HG02970 (cell line): ENCODE measurements around the gene DAPL1.
"Not testable (repeated sequence)": the region's sequence is repeated elsewhere in the genome, so short reads cannot be mapped to it uniquely, and the experiment has no call there.

Experiments used
- ATAC-seq: cut with Tn5 transposase; IDR thresholded peaks from one replicate; pipeline ENCODE4 v1.9.1; 2021; ENCODE audit warnings: mild to moderate bottlenecking, moderate library complexity, moderate number of reproducible peaks; ENCODE audit not compliant: unreplicated experiment, low FRiP score

The DAPL1 gene

DNA sequence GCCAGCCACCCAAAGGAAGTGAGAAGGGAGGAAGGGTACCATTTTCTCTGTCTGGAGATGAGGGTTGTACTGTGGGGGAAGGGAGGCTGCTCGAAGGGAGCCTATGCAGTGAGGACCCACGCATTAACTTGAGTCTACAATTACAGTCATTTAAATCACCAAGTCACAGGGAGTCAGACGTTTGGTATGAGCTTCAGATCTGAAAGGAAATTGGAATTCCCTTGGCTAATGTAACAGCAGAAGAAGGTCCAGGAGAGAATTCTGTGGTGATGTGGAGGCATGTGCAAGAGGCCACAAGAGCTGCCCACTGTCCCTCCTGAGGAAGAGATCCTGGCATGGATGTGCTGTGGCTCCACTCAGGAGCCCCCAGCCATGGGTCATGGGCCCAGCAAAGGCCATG lies 22.5 kb downstream of the DAPL1 start:
- no peak for ATAC-seq

DNA sequence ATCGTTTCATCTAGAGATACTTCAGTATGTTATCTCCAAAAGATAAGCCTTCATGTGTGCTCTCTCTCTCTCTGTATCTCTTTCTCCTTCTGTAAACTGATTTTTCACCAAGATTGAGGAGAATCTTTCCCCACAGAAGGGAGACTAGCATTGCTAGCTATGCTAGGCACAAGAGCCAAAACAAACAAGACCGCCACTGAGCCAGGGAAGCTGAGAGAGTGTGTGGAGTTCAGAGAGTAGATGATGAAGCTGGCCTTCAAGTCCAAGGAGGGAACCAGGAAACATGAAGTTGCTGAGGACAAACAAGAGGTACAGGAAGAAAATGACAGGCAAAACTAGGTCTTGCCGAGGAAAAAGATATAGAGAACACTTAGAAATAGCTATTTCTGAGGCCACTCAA lies 23.4 kb downstream of the DAPL1 start:
- ATAC-seq: no peak

DNA sequence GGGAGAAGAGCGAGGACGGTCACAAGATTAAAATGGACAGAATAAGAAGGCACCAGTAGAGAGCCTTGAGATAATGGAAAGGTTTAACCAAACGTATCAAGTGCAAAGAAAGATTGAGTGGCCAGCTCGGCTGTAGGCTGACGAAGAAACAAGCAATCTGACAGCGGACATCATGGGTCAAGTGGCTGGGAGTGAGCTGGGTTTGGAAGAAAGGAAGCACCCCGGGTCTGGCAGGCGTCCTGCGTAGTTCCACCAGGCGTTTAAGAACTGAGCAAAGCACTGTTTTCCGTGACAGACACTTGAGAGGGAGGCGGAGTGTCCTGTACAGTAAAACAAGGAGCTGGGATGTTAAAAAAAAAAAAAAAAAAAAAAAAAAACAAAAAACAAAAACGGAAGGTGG lies 27.1 kb downstream of the DAPL1 start:
- no peak for ATAC-seq

DNA sequence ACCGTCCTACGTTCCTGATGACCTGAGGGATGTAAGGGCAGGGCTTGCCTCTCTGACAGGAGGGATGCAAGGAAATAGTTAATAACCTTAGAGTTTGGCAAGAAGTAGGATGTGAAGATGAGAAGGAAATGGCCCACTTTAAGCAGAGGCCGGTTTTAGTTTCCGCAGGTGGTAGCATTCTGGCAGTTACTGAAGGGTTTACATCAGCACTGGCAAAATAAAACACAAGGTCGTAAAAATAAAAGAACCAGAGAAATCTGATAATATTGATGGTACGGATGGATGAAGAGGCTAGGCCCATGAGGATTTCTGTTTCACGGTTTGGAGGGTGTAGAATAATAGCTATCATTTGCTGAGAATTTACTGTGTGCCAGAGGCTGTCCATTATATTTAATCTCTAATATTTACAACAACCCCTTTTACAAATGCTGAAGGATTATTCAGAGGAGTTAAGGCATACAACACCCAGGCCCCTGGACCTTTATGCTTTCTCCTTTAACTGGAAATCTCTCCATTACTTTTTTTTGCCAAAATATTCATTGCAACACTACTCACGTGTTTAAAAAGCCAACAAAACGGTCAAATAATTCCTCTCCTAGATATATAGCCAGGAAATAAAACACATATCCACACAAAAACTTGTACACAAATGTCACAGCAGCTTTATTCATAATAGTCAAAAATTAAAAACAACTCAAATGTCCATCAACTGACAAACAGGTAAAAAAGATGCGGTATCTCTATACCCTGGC lies 28.5 kb downstream of the DAPL1 start:
- no peak for ATAC-seq

DNA sequence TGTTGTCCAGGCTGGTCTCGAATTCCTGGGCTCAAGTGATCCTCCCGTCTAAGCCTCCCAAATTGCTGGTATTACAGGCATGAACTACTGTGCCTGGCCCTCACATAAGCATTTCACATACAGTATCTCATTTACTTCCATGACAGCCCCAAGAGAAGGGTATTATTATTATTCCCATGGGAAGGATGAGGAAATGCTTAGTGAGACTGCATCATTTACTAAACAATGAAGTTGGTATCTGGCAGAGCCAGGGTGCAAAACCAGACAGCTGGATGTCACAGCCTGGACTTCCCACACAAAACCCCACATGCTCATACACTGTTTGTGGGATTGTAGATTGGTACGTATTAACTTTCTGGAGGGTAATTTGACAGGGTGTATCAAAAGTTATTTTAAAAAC lies 29.9 kb downstream of the DAPL1 start:
- no peak for ATAC-seq

DNA sequence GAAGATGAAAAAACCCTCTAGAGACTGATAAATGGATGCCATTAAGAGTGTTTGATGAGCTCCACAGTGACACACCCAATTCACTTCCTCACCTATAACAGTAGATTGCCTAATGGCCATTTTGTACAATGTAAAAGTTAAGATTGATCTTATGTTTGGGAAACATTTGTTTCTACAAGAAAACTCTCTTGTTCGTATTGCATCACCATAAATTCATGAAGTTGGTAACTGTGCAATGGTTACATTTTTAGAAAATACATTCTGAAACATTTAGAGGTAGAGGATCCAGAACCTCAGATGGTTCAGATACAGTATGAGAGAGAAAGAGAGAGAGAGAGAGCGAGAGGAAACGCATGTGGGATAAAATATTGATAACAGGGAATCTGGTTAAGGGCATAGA lies 31.8 kb downstream of the DAPL1 start:
- ATAC-seq: no peak

DNA sequence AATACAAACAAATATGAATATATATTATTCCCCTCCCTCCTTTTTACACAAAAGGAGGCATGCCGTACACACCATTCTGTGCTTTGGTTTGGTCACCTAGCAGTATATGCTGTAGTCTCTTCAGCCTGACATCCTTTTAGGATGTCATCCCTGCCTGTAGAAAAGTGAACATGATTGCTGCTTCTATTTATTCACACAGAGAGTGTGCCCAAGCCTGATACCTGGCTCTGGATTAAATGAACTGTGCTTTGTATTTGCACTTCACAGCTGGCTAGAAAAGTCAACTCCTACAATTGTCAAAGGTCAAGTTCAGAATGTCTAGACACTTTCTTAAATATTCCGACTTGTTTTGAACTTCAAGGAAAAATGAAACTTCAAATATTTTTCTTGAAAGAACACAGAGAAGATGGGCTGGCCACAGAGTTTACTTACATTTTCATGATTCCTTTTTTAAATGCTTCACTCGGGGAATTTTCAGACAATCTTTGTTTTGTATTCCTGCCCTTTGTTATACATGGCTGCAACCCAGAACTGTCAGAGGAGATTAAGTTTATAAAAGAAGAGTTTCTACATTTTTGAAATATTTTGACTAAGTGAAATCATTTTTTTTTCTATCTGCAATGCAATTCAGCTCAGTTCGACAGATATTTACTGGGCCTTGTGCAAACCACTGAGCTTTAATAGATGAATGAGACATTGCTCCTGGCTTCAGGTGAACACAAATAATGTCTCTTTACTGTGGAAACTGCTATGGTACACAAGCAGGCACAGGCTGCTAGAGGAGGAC lies 33.5 kb downstream of the DAPL1 start:
- no peak for ATAC-seq

DNA sequence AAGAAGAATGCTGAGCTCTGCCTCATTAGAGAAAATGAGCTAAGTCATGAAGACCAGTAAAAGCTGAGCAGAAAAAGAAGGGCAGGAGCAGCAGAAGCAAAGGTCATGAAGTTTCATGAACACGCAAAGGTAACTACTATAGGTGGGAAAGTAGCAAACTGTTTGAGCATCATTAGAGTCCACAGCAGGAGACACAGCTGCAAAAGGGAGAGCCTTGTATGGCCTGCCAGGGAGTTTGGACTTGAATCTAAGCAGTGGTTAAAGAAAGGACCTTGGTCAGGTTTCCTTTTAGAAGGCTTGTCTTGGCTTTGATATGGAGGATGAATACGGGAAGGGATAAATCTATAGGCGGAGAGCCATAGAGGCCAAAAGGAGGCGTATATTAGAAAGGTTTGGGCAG lies 34.0 kb downstream of the DAPL1 start:
- no peak for ATAC-seq

DNA sequence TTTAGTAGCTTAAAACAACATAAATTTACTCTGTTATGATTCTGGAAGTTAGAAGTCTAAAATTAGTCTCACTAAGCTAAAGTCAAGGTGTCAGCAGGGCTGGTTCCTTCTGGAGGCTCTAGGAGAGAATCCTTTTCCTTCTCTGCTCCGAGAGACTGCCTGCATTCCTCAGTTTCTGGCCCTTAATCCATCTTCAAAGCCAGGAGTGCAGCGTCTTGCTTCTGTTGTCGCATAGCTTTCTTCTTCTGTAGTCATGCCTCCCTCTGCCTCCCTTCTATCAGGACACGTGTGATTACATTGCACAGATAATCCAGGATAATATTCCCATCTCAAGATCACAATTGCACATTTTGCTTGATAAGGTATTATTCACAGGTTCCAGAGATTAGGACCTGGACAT lies 35.1 kb downstream of the DAPL1 start:
- ATAC-seq: no peak

DNA sequence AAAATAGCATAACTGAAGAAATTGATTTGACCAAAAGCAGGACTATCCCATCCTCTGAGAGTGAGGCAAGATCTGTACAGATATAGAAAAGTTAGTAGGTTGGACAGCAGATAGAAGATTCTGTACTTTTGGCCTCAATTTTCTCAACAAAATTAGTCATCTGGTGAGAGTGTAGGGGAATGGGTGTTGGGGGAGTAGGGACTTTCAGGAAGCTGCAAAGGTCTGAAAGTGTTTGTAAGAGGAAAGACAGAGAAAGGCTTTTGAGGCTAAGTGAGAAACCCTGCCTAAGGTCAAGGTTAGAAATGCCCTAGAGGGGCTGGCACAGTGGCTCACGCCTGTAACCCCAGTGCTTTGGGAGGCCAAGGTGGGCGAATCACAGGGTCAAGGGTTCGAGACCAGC lies 40.3 kb downstream of the DAPL1 start:
- ATAC-seq: no peak

DNA sequence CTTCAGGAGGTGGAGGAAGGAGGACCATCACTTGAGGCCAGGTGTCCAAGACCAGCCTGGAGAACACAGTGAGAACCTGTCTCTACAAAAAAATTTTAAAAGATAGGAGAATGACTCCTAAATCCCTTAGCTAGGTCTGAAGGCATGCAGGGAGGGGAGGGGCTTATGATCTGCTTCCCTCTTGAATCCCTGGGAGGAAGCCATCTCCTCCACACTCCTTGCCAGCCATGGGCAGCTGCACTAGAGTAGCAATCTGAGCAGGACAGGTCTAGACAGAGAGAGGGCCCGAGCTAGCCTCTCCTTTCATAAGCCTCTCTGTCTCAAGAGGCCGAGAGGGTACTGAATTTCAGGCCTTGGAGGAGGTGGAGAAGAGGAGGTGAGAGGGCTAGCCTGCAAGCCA lies 42.5 kb downstream of the DAPL1 start:
- no peak for ATAC-seq

DNA sequence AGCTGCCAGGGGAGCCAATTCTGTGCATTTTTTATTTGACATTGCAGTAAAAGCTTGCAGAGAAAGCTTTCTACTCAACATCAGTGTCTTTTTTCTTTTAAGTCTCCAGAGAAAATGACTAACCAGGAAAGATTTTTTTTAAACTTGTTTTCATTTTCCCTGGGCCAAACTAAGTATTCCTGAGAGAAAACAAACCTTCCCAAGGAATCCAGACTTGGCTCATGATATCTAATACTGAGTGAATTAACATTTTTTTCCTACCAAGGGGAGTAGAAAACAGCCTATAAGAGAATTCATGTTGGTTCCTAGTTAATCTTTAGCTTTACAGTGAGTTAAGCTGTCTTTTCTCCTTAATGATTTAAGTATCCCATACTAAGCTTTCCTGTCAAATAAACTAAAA lies 46.7 kb downstream of the DAPL1 start:
- ATAC-seq: no peak

DNA sequence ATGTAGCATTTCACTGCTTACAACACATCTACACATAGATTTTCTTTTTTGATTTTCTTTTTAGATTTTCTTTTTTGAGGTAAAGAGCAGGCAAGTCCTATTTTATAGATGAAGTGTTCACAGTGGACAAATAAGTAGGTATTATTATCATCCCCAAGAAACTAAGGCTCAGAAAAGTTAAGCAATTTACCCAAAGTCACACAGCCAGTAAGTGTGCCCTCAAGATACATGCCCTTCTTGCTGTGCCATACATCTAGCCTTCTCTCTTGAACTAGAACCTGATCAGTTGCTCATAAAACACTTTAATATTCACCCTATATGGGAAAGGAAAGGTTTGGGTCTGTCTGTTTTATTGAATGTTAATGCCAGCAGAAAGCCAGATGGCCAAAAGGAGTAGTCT lies 50.3 kb downstream of the DAPL1 start:
- ATAC-seq: no peak

DNA sequence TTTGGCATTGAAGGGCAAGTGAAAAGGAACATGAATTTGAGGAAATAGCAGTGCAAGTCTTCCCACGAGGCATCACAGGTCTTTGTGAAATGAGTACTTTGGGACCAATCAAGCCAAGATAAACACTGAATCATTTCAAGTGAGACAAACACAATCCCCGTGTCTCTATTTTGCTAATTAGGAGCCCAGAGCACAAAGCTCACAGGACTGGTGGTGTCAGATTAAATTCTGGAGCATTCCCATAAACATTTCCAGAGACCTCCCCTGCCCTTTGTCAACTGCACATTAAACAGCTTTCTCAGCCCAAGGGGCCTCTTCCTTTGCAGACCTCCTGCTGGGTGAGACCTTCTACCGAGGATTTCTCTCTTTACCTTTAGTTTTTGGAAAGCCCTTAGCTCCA lies 50.7 kb downstream of the DAPL1 start:
- no peak for ATAC-seq

DNA sequence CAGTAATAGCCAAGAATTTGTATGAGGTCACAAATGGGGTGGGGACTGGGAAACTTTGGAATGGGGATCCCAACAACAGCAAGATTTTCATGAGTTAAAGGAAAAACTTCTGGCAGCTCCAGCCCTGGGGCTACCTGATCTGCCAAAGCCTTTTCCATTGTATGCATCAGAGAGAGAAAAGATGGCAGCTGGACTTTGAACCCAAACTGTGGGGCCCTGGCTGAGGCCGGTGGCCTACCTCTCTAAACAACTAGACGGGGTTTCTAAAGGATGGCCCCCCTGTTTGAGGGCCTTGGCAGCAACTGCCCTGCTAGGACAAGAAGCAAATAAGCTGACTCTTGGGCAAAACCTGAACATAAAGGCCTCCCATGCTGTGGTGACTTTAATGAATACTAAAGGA lies 52.4 kb downstream of the DAPL1 start:
- not testable (repeated sequence) for ATAC-seq

DNA sequence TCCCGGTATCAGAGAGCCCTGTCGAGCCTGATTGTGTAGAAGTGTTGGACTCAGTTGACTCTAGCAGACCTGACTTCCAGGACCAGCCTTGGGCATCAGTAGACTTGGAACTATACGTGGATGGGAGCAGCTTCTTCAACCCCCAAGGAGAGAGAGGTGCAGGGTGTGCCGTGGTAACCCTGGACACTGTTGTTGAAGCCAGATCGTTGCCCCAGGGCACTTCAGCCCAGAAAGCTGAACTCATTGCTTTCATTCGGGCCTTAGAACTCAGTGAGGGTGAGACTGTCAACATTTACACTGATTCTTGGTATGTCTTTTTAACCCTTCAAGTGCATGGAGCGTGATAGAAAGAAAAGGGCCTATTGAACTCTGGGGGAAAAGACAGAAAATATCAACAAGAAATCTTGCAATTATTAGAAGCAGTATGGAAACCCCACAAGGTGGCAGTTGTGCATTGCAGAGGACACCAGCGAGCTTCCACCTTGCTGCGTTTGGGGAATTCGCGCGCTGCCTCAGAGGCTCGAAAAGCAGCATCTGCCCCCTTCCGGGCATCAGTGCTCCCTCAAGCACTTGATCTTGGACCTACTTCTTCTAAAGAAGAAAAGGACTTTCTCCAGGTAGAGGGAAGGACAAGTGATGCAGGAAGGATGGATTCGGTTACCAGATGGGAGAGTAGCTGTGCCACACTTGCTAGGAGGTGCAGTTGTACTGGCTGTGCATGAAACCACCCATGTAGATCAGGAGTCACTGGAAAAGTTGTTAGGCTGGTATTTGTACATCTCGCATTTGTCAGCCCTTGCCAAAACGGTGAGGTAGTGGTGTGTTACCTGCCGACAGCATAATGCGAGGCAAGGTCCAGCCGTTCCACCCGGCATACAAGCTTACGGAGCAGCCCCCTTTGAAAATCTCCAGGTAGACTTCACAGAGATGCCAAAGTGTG lies 53.2 kb downstream of the DAPL1 start:
- ATAC-seq: not testable (repeated sequence)

DNA sequence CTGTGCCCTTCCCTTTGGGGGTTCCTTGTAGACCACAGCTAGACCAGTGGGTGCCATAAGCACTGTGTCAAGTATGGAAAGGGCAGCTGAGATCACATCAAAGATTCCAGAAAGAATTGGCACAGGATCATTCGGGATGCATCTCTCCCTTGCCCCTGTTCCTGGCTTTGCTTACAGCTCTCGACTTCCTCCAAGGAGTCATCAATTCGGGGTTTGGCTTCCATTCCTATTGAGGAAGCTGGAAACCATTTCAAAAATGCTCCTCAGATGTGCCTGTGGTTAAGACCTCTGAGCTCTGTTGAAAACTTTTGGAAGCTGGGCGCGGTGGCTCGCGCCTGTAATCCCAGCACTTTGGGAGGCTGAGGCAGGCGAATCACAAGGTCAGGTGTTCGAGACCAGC lies 65.1 kb downstream of the DAPL1 start:
- not testable (repeated sequence) for ATAC-seq

DNA sequence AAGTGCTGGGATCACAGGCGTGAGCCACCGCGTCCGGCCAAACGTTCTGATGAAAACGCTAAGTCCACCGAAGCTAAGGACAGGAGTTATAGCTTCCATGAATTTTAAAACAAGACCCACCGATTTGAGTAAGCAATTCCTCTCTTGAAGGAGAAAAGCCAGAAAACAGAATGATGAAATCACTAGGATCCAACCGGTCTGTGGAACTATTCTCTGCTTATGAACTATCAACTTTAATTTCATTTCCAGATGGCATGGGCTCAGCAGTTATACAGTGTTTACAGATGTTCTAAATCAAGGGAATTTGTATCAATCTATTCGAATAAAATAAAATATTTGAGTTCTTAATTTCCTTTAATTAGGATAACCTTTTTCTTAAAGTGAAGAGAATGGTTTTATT lies 66.5 kb downstream of the DAPL1 start:
- ATAC-seq: not testable (repeated sequence)

DNA sequence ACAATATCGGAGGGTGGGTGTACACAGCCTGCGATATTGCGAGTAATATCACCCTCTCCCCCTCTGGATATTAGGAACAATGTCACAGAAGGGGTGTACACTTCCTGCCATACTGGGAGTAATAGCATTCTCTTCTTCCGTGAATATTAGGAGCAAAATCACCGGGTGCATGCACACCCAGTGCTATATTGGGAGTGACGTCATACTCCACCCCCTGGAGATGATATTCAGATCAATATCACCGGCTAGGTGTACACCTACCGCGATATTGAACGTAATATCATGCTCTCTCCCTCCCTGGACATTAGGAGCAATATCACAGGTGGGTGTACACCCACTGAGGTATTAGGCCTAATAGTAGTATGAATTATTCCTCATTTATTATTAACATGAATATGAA lies 70.4 kb downstream of the DAPL1 start:
- not testable (repeated sequence) for ATAC-seq
